ENCODE results near the gene MIEF2.
A peak's percentile ranks its signal among the peaks of the same experiment; 100 is the strongest.

The MIEF2 gene

GRCh38 chr17:18309202-18309601, 48.7 kb downstream of the MIEF2 start:
- no peak overlapping the region for H2AFZ ChIP-seq (ENCODE audit: low read depth, low read length, severe bottlenecking)
- 0 out of 2 replicates have a peak, but pooled peaks cover 6% of the 10 kb centered on the region for H4K20me1 ChIP-seq (ENCODE audit: low read depth, low read length)
- no peaks in the 10 kb centered on the region for H3K9me2 ChIP-seq (replicated peaks; ENCODE audit: insufficient read depth, low read length)
- no peak for TF ChIP-seq EZH2phosphoT487 (conservative IDR thresholded peaks at IDR 0.05; ENCODE audit: low read length)
- TF ChIP-seq CTCF (IDR thresholded peaks at IDR 0.05; ENCODE audit: insufficient read depth, low read length, poor library complexity, severe bottlenecking): no peak
- peaks cover 36% of the 10 kb centered on the region for H3K36me3 ChIP-seq (ENCODE audit: low read length)
- H3K9me3 ChIP-seq (ENCODE audit: insufficient read depth, low read length): no peaks in the 10 kb centered on the region
- no peak overlapping the region for H3K9ac ChIP-seq (ENCODE audit: low read length)
- peaks cover 66% of the 10 kb centered on the region for H3K79me2 ChIP-seq (ENCODE audit: insufficient read depth, low read length)
- H3F3A ChIP-seq (ENCODE audit: insufficient read depth): no peaks in the 10 kb centered on the region
- no peak overlapping the region for H3K4me3 ChIP-seq (ENCODE audit: insufficient read depth, low read length, poor library complexity, severe bottlenecking)
- H3K27me3 ChIP-seq (ENCODE audit: low read length): no peaks in the 10 kb centered on the region
- H3K4me2 ChIP-seq (ENCODE audit: low read depth, low read length, poor library complexity, severe bottlenecking): no peak overlapping the region
- no peak overlapping the region for H3K27ac ChIP-seq (ENCODE audit: low read depth, low read length)

- peak overlapping the region; percentile 75 for H3K9ac ChIP-seq (ENCODE audit: low read length)
- peak overlapping the region; percentile 85 for H3K4me2 ChIP-seq (ENCODE audit: low read depth, low read length, poor library complexity, severe bottlenecking)
- peaks cover 9% of the 10 kb centered on the region; the same call in 1 of the 2 replicates for H3K36me3 ChIP-seq (ENCODE audit: low read length)
- H2AFZ ChIP-seq (ENCODE audit: low read depth, low read length, severe bottlenecking): peak overlapping the region; percentile 35
- H3F3A ChIP-seq (ENCODE audit: insufficient read depth): no peaks in the 10 kb centered on the region
- peak overlapping the region; percentile 61 for H3K4me3 ChIP-seq (ENCODE audit: insufficient read depth, low read length, poor library complexity, severe bottlenecking)
- 0 out of 2 replicates have a peak, but pooled peaks cover under 1% of the 10 kb centered on the region for H4K20me1 ChIP-seq (ENCODE audit: low read depth, low read length)
- H3K9me2 ChIP-seq (replicated peaks; ENCODE audit: insufficient read depth, low read length): no peaks in the 10 kb centered on the region
- TF ChIP-seq CTCF (IDR thresholded peaks at IDR 0.05; ENCODE audit: insufficient read depth, low read length, poor library complexity, severe bottlenecking) (no peak), EZH2phosphoT487 (conservative IDR thresholded peaks at IDR 0.05; ENCODE audit: low read length) (no peak)
- H3K79me2 ChIP-seq (ENCODE audit: insufficient read depth, low read length): peaks cover 83% of the 10 kb centered on the region
- H3K27ac ChIP-seq (ENCODE audit: low read depth, low read length): peak overlapping the region; percentile 79
- no peaks in the 10 kb centered on the region for H3K9me3 ChIP-seq (ENCODE audit: insufficient read depth, low read length)
- H3K27me3 ChIP-seq (ENCODE audit: low read length): no peaks in the 10 kb centered on the region
Observed at GRCh38 chr17:18314059-18314730, 53.7 kb downstream of the MIEF2 start.

GRCh38 chr17:18314731-18315561, 54.5 kb downstream of the MIEF2 start, which contains the start of the genes SMCR8 and TOP3A:
Gene SMCR8 (plus strand): TSS chr17:18315293. CDS start chr17:18315790, 497 bp downstream.
Gene TOP3A (minus strand): TSS chr17:18314994. CDS start chr17:18314778, 216 bp downstream.
- H3K9ac ChIP-seq (ENCODE audit: low read length): peak within 1 kb of the TSS; percentile 75
- peaks cover 75% of the 10 kb centered on the region for H3K79me2 ChIP-seq (ENCODE audit: insufficient read depth, low read length)
- no peaks in the 10 kb centered on the region for H3K27me3 ChIP-seq (ENCODE audit: low read length)
- peak within 1 kb of the TSS; percentile 61 for H3K4me3 ChIP-seq (ENCODE audit: insufficient read depth, low read length, poor library complexity, severe bottlenecking)
- H3K9me3 ChIP-seq (ENCODE audit: insufficient read depth, low read length): no peaks in the 10 kb centered on the region
- H3K9me2 ChIP-seq (replicated peaks; ENCODE audit: insufficient read depth, low read length): no peaks in the 10 kb centered on the region
- peak within 1 kb of the TSS; percentile 85 for H3K4me2 ChIP-seq (ENCODE audit: low read depth, low read length, poor library complexity, severe bottlenecking)
- H2AFZ ChIP-seq (ENCODE audit: low read depth, low read length, severe bottlenecking): peak within 1 kb of the TSS; percentile 35
- TF ChIP-seq EZH2phosphoT487 (conservative IDR thresholded peaks at IDR 0.05; ENCODE audit: low read length) (no peak), CTCF (IDR thresholded peaks at IDR 0.05; ENCODE audit: insufficient read depth, low read length, poor library complexity, severe bottlenecking) (no peak)
- no peaks in the 10 kb centered on the region for H3F3A ChIP-seq (ENCODE audit: insufficient read depth)
- peaks cover 8% of the 10 kb centered on the region; the same call in 1 of the 2 replicates for H3K36me3 ChIP-seq (ENCODE audit: low read length)
- H4K20me1 ChIP-seq (ENCODE audit: low read depth, low read length): no peaks in the 10 kb centered on the region
- H3K27ac ChIP-seq (ENCODE audit: low read depth, low read length): peak within 1 kb of the TSS; percentile 79
